Left lobe of liver (tissue), 2 donors: ENCODE data around the gene MACROD2. TPM values are rescaled to one million over a fixed set of nuclear protein-coding genes. Genes with fewer than 3 reads are reported as not detected.
"Not testable (repeated sequence)": the region's sequence is repeated elsewhere in the genome, so short reads cannot be mapped to it uniquely, and the experiment has no call there.

Source experiments
- ATAC-seq: fragments of 200-7000 bp; cut with Tn5 transposase; one replicate; pipeline ENCODE4 v1.9.1; 2020; ENCODE audit warnings: mild to moderate bottlenecking, moderate library complexity
- DNase-seq: peaks from one replicate; pipeline ENCODE4 v3.0.0-alpha.2; 2020; ENCODE audit warnings: low spot score
- total RNA-seq: library from RNA; stranded (reverse); gene quantifications from one replicate; pipeline ENCODE4 v1.2.1, GENCODE V29; 2021
- donor health status: DM: no; HTN: no; CAD: no; lungs with moderate emphysema.
- donor health status: DM: no; HTN: yes; CAD: no.

Gene MACROD2
- total RNA-seq, 1 donor from 2014 or later: 3.7 TPM

GRCh38 chr20:14245368-14245970, 250.2 kb downstream of the MACROD2 start:
- ATAC-seq: peak; percentile 23

GRCh38 chr20:14259689-14260088, 264.4 kb downstream of the MACROD2 start:
- ATAC-seq (no peak), DNase-seq (no peak)

More at GRCh38 chr20:14245368-14245970, 250.2 kb downstream of the MACROD2 start:
- no peak for DNase-seq

- DNase-seq: no peak
- no peak for ATAC-seq
Observed at GRCh38 chr20:14260367-14260766, 265.1 kb downstream of the MACROD2 start.

- ATAC-seq (peak; percentile 53), DNase-seq (no peak)
Observed at GRCh38 chr20:14264869-14265268, 269.6 kb downstream of the MACROD2 start.

GRCh38 chr20:14266246-14266645, 270.9 kb downstream of the MACROD2 start:
- ATAC-seq: no peak

GRCh38 chr20:14270751-14271150, 275.4 kb downstream of the MACROD2 start:
- DNase-seq, ATAC-seq: not testable (repeated sequence)

More at GRCh38 chr20:14266246-14266645, 270.9 kb downstream of the MACROD2 start:
- DNase-seq: no peak

- DNase-seq: no peak
- no peak for ATAC-seq
Observed at GRCh38 chr20:14282140-14282539, 286.8 kb downstream of the MACROD2 start.

GRCh38 chr20:14284443-14284842, 289.1 kb downstream of the MACROD2 start:
- ATAC-seq (no peak), DNase-seq (no peak)

- ATAC-seq: no peak
Observed at GRCh38 chr20:14288341-14289330, 293.3 kb downstream of the MACROD2 start.

GRCh38 chr20:14291502-14291901, 296.2 kb downstream of the MACROD2 start:
- ATAC-seq (no peak), DNase-seq (no peak)

More at GRCh38 chr20:14288341-14289330, 293.3 kb downstream of the MACROD2 start:
- DNase-seq: no peak

GRCh38 chr20:14295238-14295637, 299.9 kb downstream of the MACROD2 start:
- peak; percentile 40 for ATAC-seq

GRCh38 chr20:14295770-14296309, 300.5 kb downstream of the MACROD2 start:
- ATAC-seq (no peak), DNase-seq (no peak)

More at GRCh38 chr20:14295238-14295637, 299.9 kb downstream of the MACROD2 start:
- no peak for DNase-seq

- no peak for ATAC-seq
- DNase-seq: no peak
Observed at GRCh38 chr20:14299831-14300230, 304.5 kb downstream of the MACROD2 start.

GRCh38 chr20:14303106-14303505, 307.8 kb downstream of the MACROD2 start:
- ATAC-seq: no peak
- no peak for DNase-seq

GRCh38 chr20:14303651-14304050, 308.3 kb downstream of the MACROD2 start:
- no peak for ATAC-seq
- no peak for DNase-seq

- ATAC-seq (no peak), DNase-seq (no peak)
Observed at GRCh38 chr20:14304472-14304871, 309.2 kb downstream of the MACROD2 start.

- DNase-seq: no peak
Observed at GRCh38 chr20:14307956-14308355, 312.6 kb downstream of the MACROD2 start.

GRCh38 chr20:14310977-14311627, 315.8 kb downstream of the MACROD2 start:
- ATAC-seq (no peak), DNase-seq (no peak)

More at GRCh38 chr20:14307956-14308355, 312.6 kb downstream of the MACROD2 start:
- ATAC-seq: no peak

GRCh38 chr20:14312001-14312400, 316.7 kb downstream of the MACROD2 start:
- DNase-seq: no peak
- no peak for ATAC-seq

GRCh38 chr20:14313341-14314020, 318.2 kb downstream of the MACROD2 start:
- DNase-seq (no peak), ATAC-seq (no peak)
